WTC11 (cell line): Measurements from ENCODE around the gene SLC13A2. TPM values are rescaled to one million over a fixed set of nuclear protein-coding genes. Genes with fewer than 3 reads are reported as not detected.
A peak's percentile ranks its signal among the peaks of the same experiment; 100 is the strongest.

Experiments
- ATAC-seq: fragments of 200-7000 bp; cut with Tn5 transposase; 2 replicates; pipeline ENCODE4 v1.10.0; 2021; ENCODE audit warnings: mild to moderate bottlenecking, moderate library complexity
- CTCF ChIA-PET: fragments of 300-600 bp; sonication (Branson Sonifier 250); formaldehyde crosslinking; loops from one replicate; lab custom pipeline; 2021; ENCODE audit warnings: antibody characterized with exemption; lab: Charles Lee
- POLR2A ChIA-PET: fragments of 350-600 bp; sonication (Branson Sonifier 250); formaldehyde crosslinking; loops from one replicate; lab custom pipeline; 2021; ENCODE audit warnings: antibody characterized with exemption; lab: Charles Lee
- DNase-seq: peaks from one replicate; pipeline ENCODE4 v3.0.0; 2021; ENCODE audit warnings: low spot score
- H3K27ac Mint-ChIP-seq: 2 replicates; pipeline ENCODE4 v1.8.0; 2021; ENCODE audit warnings: mixed read lengths
- H3K27me3 Mint-ChIP-seq: 2 replicates; pipeline ENCODE4 v1.8.0; 2021; ENCODE audit warnings: low read depth, mild to moderate bottlenecking, moderate library complexity, mixed read lengths
- H3K36me3 Mint-ChIP-seq: 2 replicates; pipeline ENCODE4 v1.8.0; 2021; ENCODE audit warnings: mixed read lengths
- H3K4me1 Mint-ChIP-seq: 2 replicates; pipeline ENCODE4 v1.8.0; 2022; ENCODE audit warnings: mixed read lengths
- H3K4me3 Mint-ChIP-seq: 2 replicates; pipeline ENCODE4 v1.8.0; 2021; ENCODE audit warnings: mild to moderate bottlenecking, moderate library complexity, mixed read lengths
- H3K9me3 Mint-ChIP-seq: 2 replicates; pipeline ENCODE4 v1.8.0; 2021; ENCODE audit warnings: mixed read lengths
- ATF3 ChIP-seq: sonication (generic); formaldehyde crosslinking; conservative IDR thresholded peaks from 2 replicates; pipeline ENCODE4 v1.8.1; 2022; ENCODE audit warnings: mild to moderate bottlenecking, missing genetic modification reagents
- E2F1 ChIP-seq: sonication (generic); formaldehyde crosslinking; IDR thresholded peaks from 2 replicates; pipeline ENCODE4 v1.8.0; 2022; ENCODE audit warnings: mild to moderate bottlenecking, missing genetic modification reagents
- FOXP4 ChIP-seq: sonication (generic); formaldehyde crosslinking; IDR thresholded peaks from 2 replicates; pipeline ENCODE4 v1.8.0; 2022; ENCODE audit warnings: mild to moderate bottlenecking, missing genetic modification reagents
- GABPB1 ChIP-seq: sonication (generic); formaldehyde crosslinking; IDR thresholded peaks from 2 replicates; pipeline ENCODE4 v1.8.1; 2023; ENCODE audit warnings: mild to moderate bottlenecking, missing genetic modification reagents
- JAZF1 ChIP-seq: fragments of 250-450 bp; sonication (Bioruptor Pico); IDR thresholded peaks from 2 replicates; pipeline ENCODE4 v1.9.0; 2021; ENCODE audit warnings: moderate library complexity, mild to moderate bottlenecking, inconsistent platforms
- MAX ChIP-seq: sonication (generic); formaldehyde crosslinking; IDR thresholded peaks from 2 replicates; pipeline ENCODE4 v1.8.0; 2022; ENCODE audit warnings: mild to moderate bottlenecking, missing genetic modification reagents
- MYBL2 ChIP-seq: sonication (generic); formaldehyde crosslinking; IDR thresholded peaks from 2 replicates; pipeline ENCODE4 v1.8.1; 2023; ENCODE audit warnings: mild to moderate bottlenecking, moderate library complexity, missing genetic modification reagents
- TEAD1 ChIP-seq: sonication (generic); formaldehyde crosslinking; IDR thresholded peaks from 2 replicates; pipeline ENCODE4 v1.8.0; 2022; ENCODE audit warnings: mild to moderate bottlenecking, missing genetic modification reagents
- ZNF121 ChIP-seq: sonication (generic); formaldehyde crosslinking; IDR thresholded peaks from 2 replicates; pipeline ENCODE4 v1.8.0; 2023; ENCODE audit warnings: missing genetic modification reagents
- ZNF219 ChIP-seq: sonication (generic); formaldehyde crosslinking; IDR thresholded peaks from 2 replicates; pipeline ENCODE4 v1.8.0; 2023; ENCODE audit warnings: missing genetic modification reagents, mild to moderate bottlenecking, borderline replicate concordance
- total RNA-seq: library from RNA; stranded (reverse); gene quantifications from 3 replicates; pipeline ENCODE4 v1.2.3, GENCODE V29; 2021
- TF ChIP-seq, protein P1 (sequence below): sonication (generic); formaldehyde crosslinking; IDR thresholded peaks from 2 replicates; pipeline ENCODE4 v1.8.1; 2022; ENCODE audit warnings: missing genetic modification reagents, borderline replicate concordance
- TF ChIP-seq, protein P2 (sequence below): sonication (generic); formaldehyde crosslinking; IDR thresholded peaks from 2 replicates; pipeline ENCODE4 v1.8.1; 2023; ENCODE audit warnings: mild to moderate bottlenecking, missing genetic modification reagents
- TF ChIP-seq, protein P3 (sequence below): sonication (generic); formaldehyde crosslinking; IDR thresholded peaks from 2 replicates; pipeline ENCODE4 v1.8.1; 2022; ENCODE audit warnings: mild to moderate bottlenecking, missing genetic modification reagents, moderate library complexity, borderline replicate concordance

SLC13A2 gene
- total RNA-seq, 1 experiment from 2014 or later: not detected

GRCh38 chr17:28477928-28478327, 4.5 kb downstream of the SLC13A2 start (continued):
- TF ChIP-seq JAZF1 (CRISPR knock-in tag) (no peak), MAX (CRISPR knock-in tag) (no peak), ZNF219 (no peak)
- TF ChIP-seq, protein P1, sequence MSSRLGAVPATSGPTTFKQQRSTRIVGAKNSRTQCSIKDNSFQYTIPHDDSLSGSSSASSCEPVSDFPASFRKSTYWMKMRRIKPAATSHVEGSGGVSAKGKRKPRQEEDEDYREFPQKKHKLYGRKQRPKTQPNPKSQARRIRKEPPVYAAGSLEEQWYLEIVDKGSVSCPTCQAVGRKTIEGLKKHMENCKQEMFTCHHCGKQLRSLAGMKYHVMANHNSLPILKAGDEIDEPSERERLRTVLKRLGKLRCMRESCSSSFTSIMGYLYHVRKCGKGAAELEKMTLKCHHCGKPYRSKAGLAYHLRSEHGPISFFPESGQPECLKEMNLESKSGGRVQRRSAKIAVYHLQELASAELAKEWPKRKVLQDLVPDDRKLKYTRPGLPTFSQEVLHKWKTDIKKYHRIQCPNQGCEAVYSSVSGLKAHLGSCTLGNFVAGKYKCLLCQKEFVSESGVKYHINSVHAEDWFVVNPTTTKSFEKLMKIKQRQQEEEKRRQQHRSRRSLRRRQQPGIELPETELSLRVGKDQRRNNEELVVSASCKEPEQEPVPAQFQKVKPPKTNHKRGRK: no peak
- TF ChIP-seq, all 79 proteins: peak for 0

DNA sequence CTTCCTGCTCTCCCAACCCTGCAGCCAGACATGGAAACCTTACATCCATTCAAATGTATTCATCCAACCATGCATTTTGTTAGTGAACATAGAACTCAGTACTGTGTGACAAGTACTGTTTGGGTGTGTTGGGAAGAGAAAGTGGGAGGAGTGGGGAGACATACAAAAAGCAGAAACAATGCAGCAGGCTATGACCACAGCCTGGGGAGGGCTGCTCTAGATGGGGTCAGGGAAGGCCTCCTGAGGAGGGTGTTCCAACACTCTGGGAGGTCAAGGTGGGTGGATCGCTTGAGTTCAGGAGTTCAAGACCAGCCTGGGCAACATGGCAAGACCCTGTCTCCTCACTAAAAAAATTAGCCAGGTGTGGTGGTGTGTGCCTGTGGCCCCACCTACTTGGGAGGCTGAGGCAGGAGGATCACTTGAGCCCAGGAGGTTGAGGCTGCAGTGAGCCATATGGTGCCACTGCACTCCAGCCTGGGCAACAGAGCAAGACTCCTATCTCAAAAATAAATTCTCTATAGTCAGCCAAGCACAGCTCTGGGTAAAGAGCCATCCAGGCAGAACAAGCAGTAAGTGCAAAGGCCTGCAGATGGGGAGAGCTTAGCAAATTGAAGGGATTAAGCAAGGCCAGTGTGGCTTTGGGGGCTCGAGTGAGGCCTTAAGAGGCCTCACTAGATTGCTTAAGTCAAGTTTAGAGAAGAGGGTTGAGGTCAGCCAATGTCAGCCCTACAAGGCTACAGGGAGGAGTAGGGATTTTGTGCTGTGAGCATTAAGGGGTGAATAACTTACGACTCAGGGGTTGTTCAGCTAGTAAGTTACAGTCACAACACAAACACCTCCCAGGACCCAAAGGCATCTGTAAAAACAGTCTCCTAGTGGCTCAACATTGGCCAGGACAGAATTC, 5.5 kb downstream of the SLC13A2 start:
- H3K27ac Mint-ChIP-seq: no peak overlapping the region
- H3K4me1 Mint-ChIP-seq: peaks cover 13% of the 10 kb centered on the region
- TF ChIP-seq ATF3 (CRISPR knock-in tag) (no peak), MYBL2 (no peak), ZNF121 (CRISPR knock-in tag) (peak; percentile 58; the same call in 1 of the 2 replicates)
- ChIA-PET CTCF (no interaction called here), POLR2A (no interaction called here)
- no peaks in the 10 kb centered on the region for H3K36me3 Mint-ChIP-seq
- no peak for ATAC-seq
- DNase-seq: no peak
- H3K27me3 Mint-ChIP-seq: no peaks in the 10 kb centered on the region
- H3K9me3 Mint-ChIP-seq: no peaks in the 10 kb centered on the region
- H3K4me3 Mint-ChIP-seq: no peak overlapping the region

DNA sequence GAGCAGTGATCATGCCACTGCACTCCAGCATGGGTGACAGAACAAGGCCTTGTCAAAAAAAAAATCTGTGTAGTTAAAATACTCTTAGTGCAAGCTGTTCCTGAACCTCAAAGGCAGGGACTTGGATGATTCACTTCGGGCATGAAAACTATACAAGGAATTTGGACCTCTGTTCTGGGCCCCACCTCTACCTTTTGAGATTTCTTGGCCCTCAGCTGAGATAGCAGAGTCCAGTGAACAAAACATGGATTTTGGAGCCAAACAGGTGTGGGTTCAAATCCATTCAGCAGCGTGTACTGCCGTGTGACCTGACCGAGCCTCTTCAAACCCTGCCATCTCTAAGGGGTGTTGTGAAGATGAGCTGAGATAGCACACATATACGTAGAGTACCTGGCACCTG, 6.8 kb downstream of the SLC13A2 start:
- CTCF ChIA-PET: interaction anchor here (1.2 to 1.5 kb wide), 2 partner anchors 54 to 64 kb away, joined by 3 to 5 read pairs; no protein-coding TSS in a partner anchor
- Mint-ChIP-seq H3K27ac (no peak overlapping the region), H3K27me3 (no peaks in the 10 kb centered on the region), H3K4me3 (no peak overlapping the region), H3K4me1 (peaks cover 14% of the 10 kb centered on the region), H3K36me3 (no peaks in the 10 kb centered on the region), H3K9me3 (no peaks in the 10 kb centered on the region)
- DNase-seq (no peak), ATAC-seq (no peak)
- TF ChIP-seq MYBL2: no peak
- TF ChIP-seq, protein P2, sequence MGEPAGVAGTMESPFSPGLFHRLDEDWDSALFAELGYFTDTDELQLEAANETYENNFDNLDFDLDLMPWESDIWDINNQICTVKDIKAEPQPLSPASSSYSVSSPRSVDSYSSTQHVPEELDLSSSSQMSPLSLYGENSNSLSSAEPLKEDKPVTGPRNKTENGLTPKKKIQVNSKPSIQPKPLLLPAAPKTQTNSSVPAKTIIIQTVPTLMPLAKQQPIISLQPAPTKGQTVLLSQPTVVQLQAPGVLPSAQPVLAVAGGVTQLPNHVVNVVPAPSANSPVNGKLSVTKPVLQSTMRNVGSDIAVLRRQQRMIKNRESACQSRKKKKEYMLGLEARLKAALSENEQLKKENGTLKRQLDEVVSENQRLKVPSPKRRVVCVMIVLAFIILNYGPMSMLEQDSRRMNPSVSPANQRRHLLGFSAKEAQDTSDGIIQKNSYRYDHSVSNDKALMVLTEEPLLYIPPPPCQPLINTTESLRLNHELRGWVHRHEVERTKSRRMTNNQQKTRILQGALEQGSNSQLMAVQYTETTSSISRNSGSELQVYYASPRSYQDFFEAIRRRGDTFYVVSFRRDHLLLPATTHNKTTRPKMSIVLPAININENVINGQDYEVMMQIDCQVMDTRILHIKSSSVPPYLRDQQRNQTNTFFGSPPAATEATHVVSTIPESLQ (CRISPR knock-in tag): no peak
- no peak for TF ChIP-seq GABPB1 (CRISPR knock-in tag)
- no peak for TF ChIP-seq E2F1 (CRISPR knock-in tag)
- TF ChIP-seq, protein P3, sequence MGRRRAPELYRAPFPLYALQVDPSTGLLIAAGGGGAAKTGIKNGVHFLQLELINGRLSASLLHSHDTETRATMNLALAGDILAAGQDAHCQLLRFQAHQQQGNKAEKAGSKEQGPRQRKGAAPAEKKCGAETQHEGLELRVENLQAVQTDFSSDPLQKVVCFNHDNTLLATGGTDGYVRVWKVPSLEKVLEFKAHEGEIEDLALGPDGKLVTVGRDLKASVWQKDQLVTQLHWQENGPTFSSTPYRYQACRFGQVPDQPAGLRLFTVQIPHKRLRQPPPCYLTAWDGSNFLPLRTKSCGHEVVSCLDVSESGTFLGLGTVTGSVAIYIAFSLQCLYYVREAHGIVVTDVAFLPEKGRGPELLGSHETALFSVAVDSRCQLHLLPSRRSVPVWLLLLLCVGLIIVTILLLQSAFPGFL (CRISPR knock-in tag): no peak
- no peak for TF ChIP-seq TEAD1 (CRISPR knock-in tag)
- TF ChIP-seq FOXP4 (CRISPR knock-in tag): no peak
- POLR2A ChIA-PET: no interaction called here
